A172 (cell line): Measurements from ENCODE around the gene THBD. TPM values are rescaled to one million over a fixed set of nuclear protein-coding genes. Genes with fewer than 3 reads are reported as not detected.

Experiments
- DNase-seq: peaks from one replicate; pipeline ENCODE4 v3.0.0-alpha.2; 2015; ENCODE audit warnings: low spot score
- total RNA-seq: library from RNA; depleted of rRNA; stranded (reverse); fragments of >200 nt; shearing (Covaris generic); gene quantifications from 2 replicates; pipeline ENCODE4 v1.2.3, GENCODE V29; 2014

Gene THBD
- total RNA-seq, 1 experiment from 2014 or later: 0.07 TPM

DNA sequence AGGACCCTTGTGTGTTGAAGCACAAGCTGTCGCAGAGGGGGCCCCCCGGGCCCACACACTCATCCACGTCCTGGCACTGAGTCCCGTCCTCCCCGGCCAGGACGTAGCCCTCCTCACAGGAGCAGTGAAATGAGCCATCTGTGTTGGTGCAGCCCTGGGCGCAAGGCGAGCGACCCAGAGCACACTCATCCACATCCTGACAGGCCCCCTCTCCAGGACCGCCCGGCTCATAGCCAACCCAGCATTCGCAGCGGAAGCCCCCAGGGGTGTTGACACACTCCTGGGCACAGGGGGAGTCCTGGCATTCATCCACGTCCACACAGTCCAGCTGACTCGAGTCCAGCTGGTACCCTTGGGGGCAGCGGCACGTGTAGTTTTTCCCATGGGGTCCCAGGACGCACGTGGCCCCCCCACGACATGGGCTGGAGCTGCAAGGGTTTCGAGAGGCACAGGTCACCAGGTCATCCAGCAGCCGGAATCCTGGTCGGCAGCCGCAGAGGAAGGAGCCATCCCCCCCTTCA is 35.4 kb upstream of the THBD start:
- no peak for DNase-seq

DNA sequence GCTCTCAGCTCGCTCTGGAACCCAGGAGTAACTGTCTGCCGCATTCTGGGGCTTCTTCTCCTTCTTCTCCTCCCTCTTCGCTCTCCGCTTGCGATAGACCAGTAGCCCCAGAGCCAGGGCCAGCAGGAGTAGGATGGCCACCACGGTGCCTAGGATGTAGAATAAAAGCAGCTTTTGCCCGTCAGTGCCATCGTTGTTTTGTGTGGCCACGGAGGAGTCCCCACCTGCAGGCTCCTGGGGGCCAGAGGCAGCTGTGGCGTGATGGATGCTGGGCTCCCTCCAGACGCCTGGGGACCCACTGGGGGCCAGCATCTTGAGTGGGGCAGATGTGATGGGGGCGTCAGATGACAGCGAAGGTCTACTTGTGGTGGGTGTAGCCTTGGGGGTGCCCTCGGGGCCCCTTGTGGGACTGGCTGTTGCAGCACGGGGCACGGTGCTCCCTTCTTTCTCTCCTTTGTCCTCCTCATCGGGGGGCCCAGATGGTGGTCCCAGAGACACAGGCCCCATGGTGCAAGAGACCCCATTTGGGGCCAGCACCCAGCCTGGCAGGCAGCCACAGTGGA is 34.9 kb upstream of the THBD start:
- no peak for DNase-seq

DNA sequence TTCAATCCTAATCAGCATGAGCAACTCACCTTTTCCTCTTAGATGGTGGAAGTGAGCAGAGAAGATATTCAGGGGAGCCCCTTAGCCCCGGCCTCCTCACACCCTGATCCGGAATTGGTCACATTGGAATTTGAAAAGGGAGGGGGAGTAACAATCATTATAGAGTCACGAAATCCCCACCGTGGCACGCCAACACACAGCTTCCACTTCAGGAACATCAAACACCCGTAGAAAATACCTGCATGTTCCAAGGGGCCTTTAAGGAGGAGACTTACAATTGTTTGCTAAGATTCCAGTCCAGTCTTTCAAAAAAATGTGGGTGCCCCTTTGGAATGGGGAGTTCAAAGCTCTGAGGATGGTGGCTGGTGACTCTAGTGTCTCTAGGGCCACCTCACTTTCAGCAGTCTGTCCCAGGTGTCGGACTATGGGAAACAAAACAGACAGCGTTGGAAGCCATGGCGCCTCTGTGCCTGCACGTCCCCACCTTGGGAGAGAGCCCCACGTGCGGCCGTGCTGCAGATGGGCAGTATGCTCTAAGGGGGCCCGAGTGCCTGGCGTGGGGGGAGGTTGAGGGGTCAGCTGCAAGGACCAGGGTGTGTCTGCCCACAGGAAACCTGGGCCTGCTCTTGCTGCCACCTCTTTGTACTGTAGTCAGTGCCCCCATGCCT is 34.2 kb upstream of the THBD start:
- DNase-seq: no peak

DNA sequence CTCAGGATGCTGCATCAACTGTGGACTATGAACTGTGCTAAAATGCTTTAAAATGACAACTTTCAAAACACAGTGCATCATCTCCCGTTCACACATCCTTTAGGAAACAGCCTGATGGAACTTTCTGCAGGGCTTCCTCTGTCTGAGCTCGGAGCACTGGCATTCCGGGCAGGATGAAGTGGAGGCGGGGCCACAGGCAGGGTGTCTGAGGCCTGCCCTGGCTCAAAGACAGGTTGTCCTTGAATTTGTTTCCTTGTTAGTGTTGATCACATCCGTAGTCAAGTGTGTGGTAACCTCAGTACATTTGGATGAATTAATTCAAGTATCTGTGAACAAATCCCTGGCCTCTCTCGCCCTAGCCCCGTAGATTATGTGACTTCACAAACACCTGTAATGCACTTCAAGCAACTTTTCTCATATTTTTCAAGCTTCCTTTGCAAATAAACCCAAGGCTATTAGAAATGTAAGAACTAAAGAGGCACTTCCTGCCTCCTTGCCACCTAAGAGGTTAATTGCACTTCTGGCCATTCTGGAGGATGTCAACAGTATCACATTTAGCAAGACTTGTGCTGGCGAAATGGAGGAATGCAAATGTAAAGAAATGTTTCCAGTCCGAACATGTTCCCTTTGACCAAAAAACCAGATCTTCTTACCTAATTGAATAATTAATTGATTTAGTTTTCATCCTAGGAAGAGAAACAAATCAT is 33.5 kb upstream of the THBD start:
- DNase-seq: no peak

DNA sequence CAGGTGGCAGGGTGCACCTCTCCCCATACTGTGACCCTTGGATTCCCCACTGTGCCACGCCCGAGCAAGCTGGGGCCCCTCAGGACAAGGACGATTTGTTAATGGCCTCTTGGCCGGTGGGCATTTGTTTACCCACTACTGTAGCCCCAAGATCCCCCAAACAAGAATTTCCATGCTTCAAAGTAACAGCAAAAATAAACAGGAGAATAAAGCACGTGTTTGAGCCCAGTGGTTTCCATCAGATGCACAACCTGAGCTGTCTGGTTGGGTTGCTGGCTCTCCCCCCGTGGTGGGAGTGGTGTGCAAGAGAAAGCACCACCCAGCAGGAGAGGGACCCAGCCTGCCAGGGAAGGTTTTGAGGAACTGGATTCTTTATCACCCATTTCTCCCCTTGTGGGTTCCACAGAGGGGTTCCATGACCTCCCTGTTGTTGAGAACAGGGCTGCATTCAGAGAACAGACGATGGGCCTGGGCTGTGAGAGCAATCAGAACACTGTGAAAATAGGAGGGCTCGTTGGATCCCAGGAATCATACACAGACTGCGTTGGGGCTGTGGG is 31.9 kb upstream of the THBD start:
- DNase-seq: no peak

DNA sequence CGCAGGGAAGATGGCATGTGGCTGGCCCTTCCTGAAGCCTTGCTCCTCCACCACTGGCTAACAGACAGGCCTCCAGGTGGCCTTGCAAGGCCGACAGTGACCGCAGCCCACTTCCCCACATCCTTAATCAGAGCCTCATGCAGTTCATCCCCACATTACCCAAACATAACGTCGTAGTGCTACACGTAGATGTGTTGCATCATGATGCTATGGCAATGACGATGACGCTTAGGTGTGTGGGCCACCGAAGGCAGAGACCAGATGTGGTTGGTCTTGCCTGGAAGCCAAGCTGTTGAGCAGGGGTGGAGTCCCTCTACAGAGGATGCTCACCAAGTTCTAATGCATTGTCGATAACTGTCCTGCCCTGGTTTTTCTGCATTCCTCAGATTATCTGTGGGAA is 31.0 kb upstream of the THBD start:
- DNase-seq: no peak

DNA sequence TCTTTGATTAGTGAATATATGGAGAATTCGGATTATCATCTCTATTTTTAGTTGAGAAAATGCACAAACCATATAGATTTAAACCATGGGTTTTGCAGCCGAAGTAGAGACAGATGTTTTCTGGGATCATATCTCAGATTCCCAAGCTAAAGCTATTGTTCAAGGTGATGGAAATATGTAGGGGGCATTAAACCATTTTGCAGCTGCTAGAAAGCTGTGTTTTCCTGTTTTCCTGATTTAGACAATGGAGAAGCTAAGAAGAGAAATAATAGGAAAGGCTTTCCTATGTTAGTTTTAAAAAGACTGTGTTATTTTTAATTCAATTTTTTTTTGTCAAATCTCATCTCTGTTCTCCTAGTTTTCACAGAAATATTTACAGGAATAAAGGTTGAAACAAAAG is 30.5 kb upstream of the THBD start:
- no peak for DNase-seq

DNA sequence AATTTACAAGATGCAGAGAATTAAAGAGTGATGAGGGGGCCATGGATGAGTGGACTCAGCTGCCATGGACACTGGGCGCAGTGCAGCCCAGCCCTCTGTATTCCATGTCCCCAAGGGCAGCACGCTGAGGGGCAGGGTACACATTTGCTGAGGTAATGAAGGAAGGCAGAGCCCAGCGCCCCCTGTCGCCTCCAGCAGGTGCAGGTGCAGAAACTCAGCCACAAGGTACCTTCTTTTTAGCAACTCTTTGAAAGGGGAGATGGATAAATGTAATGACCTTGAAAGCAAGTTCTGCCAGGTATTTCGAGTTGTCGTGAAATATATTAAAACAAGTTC is 29.5 kb upstream of the THBD start:
- DNase-seq: no peak

DNA sequence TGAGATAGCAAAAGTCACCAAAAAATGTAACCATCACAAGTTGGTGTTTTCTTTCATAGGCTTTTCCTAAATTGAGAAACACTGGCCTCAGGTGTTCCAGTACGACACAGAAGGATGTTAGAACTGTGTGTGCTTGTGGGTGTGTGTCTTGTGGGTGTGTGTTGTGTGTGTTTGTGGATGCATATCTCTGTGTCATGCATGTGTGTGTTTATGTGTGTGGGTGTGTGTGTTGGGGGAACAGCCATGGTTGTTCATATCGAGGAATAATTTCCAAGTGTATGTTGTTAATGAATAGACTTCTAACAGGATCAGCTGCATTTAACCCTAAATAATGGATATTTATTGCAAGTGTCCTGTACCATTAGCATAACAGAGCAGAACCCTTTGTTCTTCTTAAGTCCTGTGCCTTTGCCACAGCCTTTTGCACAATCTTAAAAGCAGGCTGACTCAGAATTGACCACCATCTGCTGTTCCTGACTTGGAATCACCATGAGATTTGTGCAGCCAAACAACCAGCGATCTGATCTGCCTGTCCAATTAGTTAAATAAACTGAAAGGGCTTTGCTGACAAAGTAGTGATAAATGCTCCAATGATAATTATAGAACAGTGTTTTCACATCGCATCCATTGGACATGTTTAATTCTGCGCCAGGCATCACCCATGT is 29.0 kb upstream of the THBD start:
- no peak for DNase-seq

DNA sequence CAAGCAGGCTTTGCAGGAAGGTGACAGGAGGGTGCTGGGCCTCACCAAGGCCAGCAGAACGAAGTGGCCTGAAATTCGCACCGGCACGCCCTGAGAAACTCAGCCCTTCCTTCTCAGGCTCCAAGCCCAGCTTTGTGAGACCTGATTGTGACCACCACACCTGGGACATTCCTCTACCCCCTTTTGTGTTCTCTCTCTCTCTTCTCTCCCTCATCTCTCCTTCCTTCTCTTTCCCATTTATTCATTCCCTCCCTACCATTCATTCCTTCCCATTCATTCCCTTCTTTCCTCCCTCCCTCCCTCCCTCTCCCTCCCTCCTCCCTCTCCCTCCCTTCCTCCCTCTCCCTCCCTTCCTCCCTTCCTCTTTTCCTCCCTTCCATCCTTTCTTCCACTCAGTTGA is 27.8 kb upstream of the THBD start:
- DNase-seq: no peak

DNA sequence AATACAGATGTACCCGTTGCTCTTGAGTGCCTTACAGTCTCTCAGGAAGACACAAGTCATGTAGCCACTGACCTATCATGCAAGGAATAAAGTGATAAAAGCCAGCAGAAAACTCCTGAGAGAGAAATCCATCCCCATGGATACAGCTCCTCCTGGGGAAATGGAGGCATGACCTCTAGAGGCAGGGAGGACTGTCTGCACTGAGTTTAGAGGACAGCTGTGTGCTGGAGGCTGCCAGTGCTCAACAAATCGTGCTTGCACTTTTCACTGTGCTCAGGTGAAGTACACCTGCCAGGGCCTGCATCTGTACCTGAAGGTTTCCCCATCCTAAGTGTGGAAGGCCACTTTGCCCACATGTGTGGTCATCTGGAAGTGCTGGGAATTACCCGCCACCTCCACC is 24.6 kb upstream of the THBD start:
- no peak for DNase-seq

DNA sequence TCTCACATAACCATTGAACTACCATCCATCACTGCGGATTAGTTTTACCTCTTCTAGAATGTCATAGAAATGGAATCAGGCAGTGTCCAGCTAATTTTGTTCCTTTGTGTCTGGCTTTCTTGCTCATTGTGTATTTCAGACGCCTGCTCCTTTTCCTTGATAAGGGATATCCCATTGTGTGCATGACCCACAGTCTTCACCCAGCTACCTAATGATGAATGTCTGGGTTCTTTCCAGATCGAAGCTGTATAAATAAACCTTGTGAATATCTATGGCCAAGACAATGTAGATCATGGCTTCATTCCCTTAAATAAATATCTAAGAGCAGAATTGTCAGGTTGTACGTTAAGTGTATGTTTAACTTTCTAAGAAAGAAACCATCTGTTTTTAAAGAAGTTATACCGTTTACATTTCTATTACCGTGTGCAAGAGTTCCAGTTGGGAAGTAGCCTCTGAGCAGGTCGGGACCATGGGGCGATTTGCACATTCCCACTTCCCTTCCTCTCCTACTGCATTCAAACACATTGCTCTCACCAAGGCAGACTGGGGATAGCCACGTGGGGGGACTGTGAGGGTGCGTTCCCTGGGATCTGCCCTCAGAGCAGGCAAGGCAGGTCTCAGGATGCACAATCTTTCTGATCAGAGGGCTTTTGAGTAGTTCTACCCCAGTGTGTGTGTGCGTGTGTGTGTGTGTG is 23.6 kb upstream of the THBD start:
- DNase-seq: no peak

DNA sequence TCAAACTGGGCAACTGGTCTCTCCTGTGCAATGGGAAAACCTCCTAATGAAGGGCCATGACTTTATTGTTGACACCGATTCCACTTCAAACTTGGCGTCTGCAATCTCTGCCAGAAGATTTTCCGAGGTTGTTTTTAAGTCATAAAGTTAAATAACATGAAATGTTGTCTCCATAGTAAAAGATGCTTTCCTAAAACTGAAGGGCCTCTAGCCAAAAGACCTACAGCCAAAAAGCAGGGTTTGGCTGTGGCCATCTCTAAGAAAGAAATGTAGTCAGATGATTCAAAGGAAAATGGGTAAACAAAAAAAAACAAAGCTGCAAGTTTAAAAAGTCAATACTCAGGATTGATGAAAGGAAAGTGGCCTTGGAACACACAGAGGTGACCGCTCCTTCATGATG is 22.5 kb upstream of the THBD start:
- no peak for DNase-seq

DNA sequence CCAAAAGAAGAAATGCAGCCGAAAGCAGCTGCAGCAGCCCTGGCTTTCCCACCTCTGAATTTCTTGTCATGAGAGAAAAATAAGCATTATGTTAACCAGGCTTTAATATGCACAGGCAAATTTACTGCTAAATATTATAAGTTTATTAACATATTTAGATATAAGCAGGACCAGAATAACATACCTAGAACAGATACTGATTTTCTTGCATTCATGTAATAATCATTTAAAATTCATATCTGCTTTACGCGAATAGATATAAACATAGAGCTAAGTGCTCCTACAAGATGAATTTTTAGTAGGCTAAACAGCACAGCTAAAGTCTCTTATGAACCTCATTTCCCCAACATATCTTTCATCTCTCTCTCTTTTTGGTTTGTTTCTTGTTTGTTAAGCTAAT is 21.9 kb upstream of the THBD start:
- no peak for DNase-seq

DNA sequence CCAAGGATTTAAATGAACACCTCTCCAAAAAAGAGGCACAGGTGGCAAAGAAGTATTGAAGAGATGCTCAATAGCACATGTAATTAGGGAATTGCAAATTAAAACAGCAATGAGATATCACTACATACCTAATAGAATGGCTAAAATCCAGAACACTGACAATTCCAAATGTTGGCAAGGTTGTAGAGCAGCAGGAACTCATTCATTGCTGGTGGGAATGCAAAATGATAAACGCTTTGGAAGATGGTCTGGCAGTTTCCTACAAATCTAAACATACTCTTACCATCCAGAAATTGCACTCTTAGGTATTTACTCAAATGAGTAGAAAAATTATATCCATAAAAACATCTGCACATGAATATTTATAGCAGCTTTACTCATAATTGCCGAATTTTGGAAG is 19.6 kb upstream of the THBD start:
- DNase-seq: no peak

DNA sequence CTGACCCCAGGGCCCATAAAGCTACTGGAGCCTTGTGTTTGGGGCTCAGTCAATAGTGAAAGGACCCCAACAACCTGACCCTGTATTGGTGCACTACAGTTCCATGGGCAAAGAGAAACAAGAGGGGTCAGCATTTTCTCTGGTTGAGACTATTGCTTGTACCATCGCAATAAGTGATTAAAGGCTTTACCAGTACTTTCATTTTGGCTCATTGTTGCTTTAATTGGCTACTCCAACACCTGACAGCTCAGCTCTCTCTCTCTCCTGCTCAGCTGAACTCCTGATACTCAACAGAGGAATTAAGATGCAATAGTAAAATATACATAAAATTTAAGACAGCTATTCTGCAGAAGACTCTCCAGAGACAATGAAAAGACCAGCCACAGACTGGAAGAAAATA is 18.8 kb upstream of the THBD start:
- DNase-seq: no peak

DNA sequence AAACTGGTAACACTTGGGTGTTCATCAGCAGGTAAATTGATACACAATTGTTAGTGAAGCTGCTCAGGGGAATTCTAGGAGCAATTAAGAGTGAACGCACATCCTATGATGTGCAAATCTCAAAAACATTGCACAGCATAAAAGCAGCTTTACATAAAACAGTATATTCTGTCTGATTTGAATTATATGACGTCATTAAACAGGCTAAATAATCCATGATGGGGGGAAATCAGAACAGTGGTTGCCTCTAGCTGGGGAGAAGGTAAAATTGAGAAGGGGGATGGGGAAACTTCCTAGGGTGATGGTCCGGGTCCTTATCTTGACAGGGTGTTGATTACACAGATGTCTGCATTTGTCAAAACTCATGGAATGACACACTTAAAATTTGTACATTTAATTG is 17.3 kb upstream of the THBD start:
- DNase-seq: no peak

DNA sequence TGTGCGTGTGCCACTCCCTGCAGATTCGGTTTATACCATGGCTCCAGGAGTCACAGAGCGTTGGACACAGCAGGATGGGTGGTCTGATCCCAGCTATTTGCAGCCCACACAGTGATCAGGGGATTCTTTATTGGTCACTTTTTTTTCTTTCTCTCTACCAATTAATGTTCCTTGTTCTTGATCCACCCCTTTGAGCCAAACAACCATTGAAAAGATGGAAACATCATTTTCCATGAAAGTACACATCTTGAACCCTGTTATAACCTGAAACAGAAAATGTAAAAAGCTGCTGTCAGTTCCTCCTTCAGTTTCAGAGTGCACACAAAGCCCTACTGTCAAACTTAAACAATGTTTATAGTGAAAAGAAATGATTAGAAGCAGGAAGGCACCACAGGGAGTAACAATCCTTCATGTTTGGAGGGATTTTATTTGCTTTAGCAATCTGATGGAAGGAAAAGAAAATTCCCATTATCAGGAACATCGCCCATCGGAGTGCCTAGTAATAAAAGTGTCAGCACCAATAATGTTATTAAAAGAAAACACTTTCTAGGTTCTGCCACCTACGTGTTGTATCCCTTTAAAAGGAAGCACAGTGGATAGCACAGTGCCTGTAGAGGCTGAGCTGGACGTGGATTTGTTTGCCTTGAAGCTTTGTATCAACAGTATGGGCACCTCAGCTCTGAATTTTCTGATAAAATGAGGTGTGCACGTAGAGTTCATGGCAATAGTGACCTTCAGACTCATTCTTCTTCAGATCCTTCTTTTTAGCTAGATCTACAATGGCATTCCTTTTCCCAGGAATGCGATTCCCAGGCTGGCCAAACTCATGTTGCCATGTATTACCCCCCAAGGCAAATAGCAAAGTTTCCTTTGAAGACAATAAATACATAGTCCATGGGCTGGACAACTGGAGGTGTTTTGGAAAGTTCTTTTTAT is 16.1 kb upstream of the THBD start:
- DNase-seq: no peak

DNA sequence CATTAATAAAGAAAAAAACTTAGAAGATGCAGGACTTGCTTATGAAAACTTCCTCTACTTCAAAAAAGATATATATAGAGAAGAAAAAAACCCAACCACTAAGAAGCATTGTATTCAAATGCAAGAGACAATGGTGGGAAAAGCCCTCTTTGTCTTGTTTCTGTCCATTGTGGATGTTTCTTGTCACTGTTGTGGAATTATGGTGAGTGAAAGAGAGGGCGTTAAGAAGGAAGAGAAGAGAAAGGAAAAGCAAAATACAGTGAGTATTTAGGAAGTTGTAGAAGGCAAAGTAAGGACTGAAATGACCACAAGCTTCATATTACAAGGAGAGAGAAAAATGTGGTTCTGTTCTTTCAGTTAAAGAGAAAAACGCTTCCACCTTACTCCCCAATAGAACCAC is 14.1 kb upstream of the THBD start:
- DNase-seq: no peak

DNA sequence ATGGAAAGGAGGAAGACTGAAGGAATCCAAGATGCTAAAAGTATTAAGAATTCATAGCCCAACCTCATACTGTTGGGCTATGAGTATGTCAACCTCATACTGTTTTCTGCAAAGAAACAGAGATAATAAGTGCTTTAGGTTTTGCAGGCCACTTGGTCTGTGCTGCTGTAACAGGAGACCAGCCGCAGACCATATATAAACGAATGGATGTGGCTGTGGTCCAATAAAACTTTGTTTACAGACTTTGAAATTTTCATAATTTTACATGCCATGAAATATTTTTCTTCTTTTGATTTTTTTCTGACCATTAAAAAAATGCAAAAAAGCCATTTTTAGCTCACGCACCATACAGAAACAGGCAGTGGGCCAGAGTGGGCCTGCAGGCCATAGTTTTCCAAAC is 13.7 kb upstream of the THBD start:
- DNase-seq: no peak

DNA sequence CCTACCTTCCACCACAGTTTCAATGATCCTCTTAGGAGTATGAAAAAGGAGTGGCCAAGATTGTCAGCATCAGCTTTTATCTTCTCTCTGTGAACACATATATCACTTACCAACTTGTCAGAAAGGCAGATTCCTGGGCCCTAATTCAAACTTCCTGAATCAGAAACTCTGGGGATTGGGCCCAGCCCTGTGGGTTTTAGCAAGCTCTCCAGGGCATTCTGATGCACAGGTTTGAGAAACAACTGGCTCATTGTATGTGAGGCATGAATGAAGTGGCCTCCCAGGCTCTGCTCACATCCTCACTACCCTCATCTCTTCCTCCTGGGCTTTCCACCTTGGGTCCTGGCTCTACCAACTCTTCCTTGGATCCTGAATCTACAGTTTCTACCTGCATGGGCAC is 13.2 kb upstream of the THBD start:
- no peak for DNase-seq
